OCI-LY7 (cell line): ENCODE data around the gene LYRM4. TPM values are rescaled to one million over a fixed set of nuclear protein-coding genes. Genes with fewer than 3 reads are reported as not detected.

Experiments used
- BruUV-seq: library from RNA; stranded (reverse); fragments of 400-500 nt; replicated peaks from 2 replicates; lab custom pipeline; 2021; lab: Mats Ljungman, UMichigan
- CTCF ChIA-PET: fragments of 300-600 bp; sonication (Branson Sonifier 250); formaldehyde crosslinking; loops from one replicate; lab custom pipeline; 2022; ENCODE audit warnings: antibody characterized with exemption; ENCODE audit not compliant: unreplicated experiment; lab: Charles Lee
- POLR2A ChIA-PET: fragments of 300-600 bp; sonication (Branson Sonifier 250); formaldehyde crosslinking; loops from one replicate; lab custom pipeline; 2022; ENCODE audit warnings: antibody characterized with exemption; lab: Charles Lee
- DNase-seq: peaks from one replicate; pipeline ENCODE4 v3.0.0-alpha.2; 2015; ENCODE audit warnings: low spot score
- H2AFZ ChIP-seq: fragments of 200-600 bp; sonication (generic), shearing (Covaris generic); 2 replicates; pipeline ENCODE4 v1.6.1; 2014; ENCODE audit warnings: mild to moderate bottlenecking, antibody characterized with exemption, low read length, moderate library complexity
- H3K27ac ChIP-seq: fragments of 200-600 bp; sonication (generic); 2 replicates; pipeline ENCODE4 v1.5.1; 2014; ENCODE audit warnings: mixed run types, low read depth, mild to moderate bottlenecking, moderate library complexity, low read length, inconsistent platforms; ENCODE audit not compliant: poor library complexity, severe bottlenecking
- H3K36me3 ChIP-seq: fragments of 200-600 bp; sonication (generic); 2 replicates; pipeline ENCODE4 v1.6.1; 2014; ENCODE audit warnings: mild to moderate bottlenecking, antibody characterized with exemption, low read length, moderate library complexity, mixed read lengths; ENCODE audit not compliant: insufficient read depth
- H3K4me1 ChIP-seq: fragments of 200-600 bp; sonication (generic); 2 replicates; pipeline ENCODE4 v1.5.1; 2014; ENCODE audit warnings: mild to moderate bottlenecking, low read length; ENCODE audit not compliant: insufficient read depth, poor library complexity, severe bottlenecking
- H3K4me2 ChIP-seq: fragments of 200-600 bp; sonication (generic); 2 replicates; pipeline ENCODE4 v1.6.1; 2014; ENCODE audit warnings: mild to moderate bottlenecking, low read length
- H3K4me3 ChIP-seq: fragments of 200-600 bp; sonication (generic); 2 replicates; pipeline ENCODE4 v1.5.1; 2014; ENCODE audit warnings: mild to moderate bottlenecking, low read depth, low read length; ENCODE audit not compliant: poor library complexity, severe bottlenecking
- H3K79me2 ChIP-seq: fragments of 200-600 bp; sonication (generic); 2 replicates; pipeline ENCODE4 v1.6.1; 2016; ENCODE audit warnings: low read depth, mild to moderate bottlenecking, low read length, moderate library complexity, mixed read lengths; ENCODE audit not compliant: insufficient read depth
- H3K9me2 ChIP-seq: fragments of 200-600 bp; sonication (generic); 2 replicates; pipeline ENCODE4 v1.6.1; 2016; ENCODE audit warnings: mild to moderate bottlenecking, low read length, mixed read lengths; ENCODE audit not compliant: insufficient read depth
- H3K9me3 ChIP-seq: fragments of 200-600 bp; sonication (generic); 2 replicates; pipeline ENCODE4 v1.6.1; 2014; ENCODE audit warnings: mild to moderate bottlenecking, mixed run types, low read length, mixed read lengths
- H4K20me1 ChIP-seq: fragments of 200-600 bp; sonication (generic); 2 replicates; pipeline ENCODE4 v1.6.1; 2014; ENCODE audit warnings: mild to moderate bottlenecking, antibody characterized with exemption, low read length, moderate library complexity, mixed read lengths; ENCODE audit not compliant: insufficient read depth
- EZH2phosphoT487 ChIP-seq: fragments of 200-600 bp; sonication (generic); IDR thresholded peaks from 2 replicates; pipeline ENCODE4 v1.6.1; 2018; ENCODE audit warnings: low read depth, borderline replicate concordance, mild to moderate bottlenecking, mixed run types, antibody characterized with exemption, low read length, moderate library complexity, mixed read lengths
- intact Hi-C: fragments of 100-400 bp; cut with micrococcal nuclease; formaldehyde crosslinking; loops from one replicate; pipeline ENCODE4 v1.10.0; 2022; ENCODE audit not compliant: unreplicated experiment
- total RNA-seq, 2 experiments: library from RNA; depleted of rRNA in 1 of 2; stranded (reverse); fragments of >200 nt in 1 of 2; shearing (Covaris generic) in 1 of 2; gene quantifications; 2 replicates each; pipeline ENCODE4 v1.2.3, GENCODE V29; 2014 to 2022
- TF ChIP-seq, protein P1 (sequence below): fragments of 200-600 bp; sonication (generic); conservative IDR thresholded peaks from 2 replicates; pipeline ENCODE4 v1.5.1; 2014; ENCODE audit warnings: mild to moderate bottlenecking, antibody characterized with exemption, low read length, moderate library complexity, mixed read lengths

LYRM4 gene
- total RNA-seq, 2 experiments from 2014 or later = 19.6 to 34.3 TPM

DNA sequence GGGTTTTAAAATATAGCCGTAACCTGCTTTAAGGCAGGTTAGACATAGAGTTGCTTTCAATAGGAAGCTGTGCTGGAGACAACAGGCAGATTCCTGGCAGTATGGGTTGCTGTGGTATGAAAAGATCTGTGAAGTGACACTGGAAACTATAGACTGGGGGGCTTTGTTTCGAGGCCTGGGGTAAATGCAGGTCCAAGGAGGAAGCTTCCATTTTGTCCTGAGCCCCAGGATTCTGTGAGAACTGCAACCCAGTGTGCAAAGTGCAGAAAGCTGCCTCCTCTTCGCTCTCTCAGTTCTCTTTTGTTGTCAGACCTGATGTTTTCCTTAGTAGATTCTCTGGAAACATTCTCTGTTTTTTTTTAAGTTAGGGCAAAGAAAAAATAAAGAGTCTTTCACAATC lies 86.9 kb downstream of the LYRM4 start:
- Histone ChIP-seq H2AFZ (peak overlapping the region; percentile 72), H3K4me3 (peak overlapping the region; percentile 59), H3K4me2 (peak overlapping the region; percentile 76), H3K9me3 (no peaks in the 10 kb centered on the region), H3K79me2 (no peaks in the 10 kb centered on the region), H3K27ac (peak overlapping the region; percentile 89), H4K20me1 (no peaks in the 10 kb centered on the region), H3K36me3 (no peaks in the 10 kb centered on the region), H3K4me1 (peaks cover 39% of the 10 kb centered on the region), H3K9me2 (no peaks in the 10 kb centered on the region)
- ChIA-PET POLR2A (interaction anchor here (0.6 to 2.5 kb wide), 10 partner anchors 10 to 92 kb away, joined by 3 to 10 read pairs (median 3); partner anchors contain the start of genes FARS2 and LYRM4), CTCF (interaction anchor here (0.9 to 1.1 kb wide), 2 partner anchors 10 to 20 kb away, joined by 3 read pairs; no protein-coding TSS in a partner anchor)
- BruUV-seq = TSS peak; percentile 53
- TF ChIP-seq, protein P1, sequence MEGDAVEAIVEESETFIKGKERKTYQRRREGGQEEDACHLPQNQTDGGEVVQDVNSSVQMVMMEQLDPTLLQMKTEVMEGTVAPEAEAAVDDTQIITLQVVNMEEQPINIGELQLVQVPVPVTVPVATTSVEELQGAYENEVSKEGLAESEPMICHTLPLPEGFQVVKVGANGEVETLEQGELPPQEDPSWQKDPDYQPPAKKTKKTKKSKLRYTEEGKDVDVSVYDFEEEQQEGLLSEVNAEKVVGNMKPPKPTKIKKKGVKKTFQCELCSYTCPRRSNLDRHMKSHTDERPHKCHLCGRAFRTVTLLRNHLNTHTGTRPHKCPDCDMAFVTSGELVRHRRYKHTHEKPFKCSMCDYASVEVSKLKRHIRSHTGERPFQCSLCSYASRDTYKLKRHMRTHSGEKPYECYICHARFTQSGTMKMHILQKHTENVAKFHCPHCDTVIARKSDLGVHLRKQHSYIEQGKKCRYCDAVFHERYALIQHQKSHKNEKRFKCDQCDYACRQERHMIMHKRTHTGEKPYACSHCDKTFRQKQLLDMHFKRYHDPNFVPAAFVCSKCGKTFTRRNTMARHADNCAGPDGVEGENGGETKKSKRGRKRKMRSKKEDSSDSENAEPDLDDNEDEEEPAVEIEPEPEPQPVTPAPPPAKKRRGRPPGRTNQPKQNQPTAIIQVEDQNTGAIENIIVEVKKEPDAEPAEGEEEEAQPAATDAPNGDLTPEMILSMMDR = 0 out of 2 replicates have a peak, but pooled peaks have one; percentile 8
- no peak for TF ChIP-seq EZH2phosphoT487
- intact Hi-C loops = no loop called here
- DNase-seq = peak; percentile 37

DNA sequence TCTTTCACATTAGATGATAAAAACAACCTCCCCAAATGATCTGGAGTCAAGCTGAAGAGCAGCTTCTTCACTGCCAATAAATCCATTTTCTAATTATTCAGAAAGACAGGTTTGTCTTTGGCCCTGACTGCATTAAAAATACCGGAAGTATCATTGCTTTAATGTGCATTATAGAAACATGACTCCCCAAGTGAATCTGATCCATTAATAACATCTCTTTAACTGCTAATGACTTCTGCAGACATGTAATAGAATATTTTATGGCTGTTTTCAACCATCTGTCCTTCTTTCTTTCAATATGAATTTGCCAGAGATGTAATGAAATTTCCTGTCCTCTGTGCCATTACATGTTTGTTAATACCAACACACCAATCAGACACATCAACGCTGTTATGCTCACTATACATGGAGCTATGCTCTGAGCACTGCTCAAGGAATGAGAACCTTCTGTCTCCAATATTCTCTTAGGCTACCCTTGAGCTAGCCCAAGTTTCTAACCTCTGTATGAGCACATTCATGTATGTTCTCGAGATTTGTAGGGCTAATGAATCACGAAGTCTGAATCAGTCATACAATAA lies 87.8 kb downstream of the LYRM4 start:
- intact Hi-C loops = no loop called here
- TF ChIP-seq, protein P1 = no peak
- Histone ChIP-seq H3K27ac (peak overlapping the region; percentile 89), H3K9me2 (no peaks in the 10 kb centered on the region), H3K36me3 (no peaks in the 10 kb centered on the region), H3K4me1 (peaks cover 35% of the 10 kb centered on the region), H3K4me2 (peak overlapping the region; percentile 76), H3K4me3 (no peak overlapping the region), H4K20me1 (no peaks in the 10 kb centered on the region), H3K79me2 (no peaks in the 10 kb centered on the region), H2AFZ (peak overlapping the region; percentile 72), H3K9me3 (no peaks in the 10 kb centered on the region)
- no peak for DNase-seq
- ChIA-PET POLR2A (interaction anchor here (1.1 to 2.5 kb wide), 3 partner anchors 11 to 93 kb away, joined by 3 to 10 read pairs (median 3); no protein-coding TSS in a partner anchor), CTCF (interaction anchor here (0.9 kb wide), 1 partner anchor 10 kb away, joined by 3 read pairs; no protein-coding TSS in a partner anchor)
- BruUV-seq = no TSS peak

DNA sequence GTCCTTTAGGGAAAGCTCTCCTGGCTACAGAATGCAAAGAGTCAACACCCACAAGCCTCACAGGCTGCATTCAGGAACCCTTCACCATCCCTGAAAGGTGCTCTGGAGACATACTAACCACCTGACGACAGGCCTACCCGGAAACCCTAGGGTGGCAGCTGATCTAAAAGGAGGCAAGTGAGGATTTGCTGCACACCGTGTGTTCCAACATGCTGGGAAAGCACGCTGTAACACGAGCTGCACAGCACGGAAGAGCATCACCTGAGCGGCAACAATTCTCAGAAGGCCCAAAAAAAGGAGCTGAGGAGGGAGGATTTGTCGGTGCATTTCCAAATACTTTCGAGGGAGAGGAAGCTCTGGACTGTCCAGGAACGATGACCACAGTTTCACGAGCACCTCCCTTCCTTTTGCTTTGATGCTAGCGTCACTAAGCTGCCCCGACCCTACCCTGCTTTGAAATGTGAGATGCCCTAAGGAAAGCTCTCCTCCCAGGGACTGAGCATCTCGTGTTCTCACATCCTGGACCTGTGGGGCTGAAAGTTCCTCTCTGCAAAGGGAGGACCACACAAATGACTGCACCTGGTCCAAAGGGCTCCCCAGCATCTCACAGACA lies 88.6 kb downstream of the LYRM4 start:
- H4K20me1 ChIP-seq = no peaks in the 10 kb centered on the region
- H3K79me2 ChIP-seq = no peaks in the 10 kb centered on the region
- H3K9me3 ChIP-seq = no peaks in the 10 kb centered on the region
- H3K36me3 ChIP-seq = no peaks in the 10 kb centered on the region
- TF ChIP-seq EZH2phosphoT487 = no peak
- TF ChIP-seq, protein P1 = no peak
- H3K27ac ChIP-seq = no peak overlapping the region
- peaks cover 33% of the 10 kb centered on the region for H3K4me1 ChIP-seq
- H2AFZ ChIP-seq = no peak overlapping the region
- BruUV-seq = no TSS peak
- H3K9me2 ChIP-seq = no peaks in the 10 kb centered on the region
- DNase-seq = no peak
- ChIA-PET POLR2A (no interaction called here), CTCF (interaction anchor here (0.9 kb wide), 1 partner anchor 11 kb away, joined by 3 read pairs; no protein-coding TSS in a partner anchor)
- intact Hi-C loops = no loop called here
- H3K4me2 ChIP-seq = 0 out of 2 replicates have a peak overlapping the region, but pooled peaks have one; percentile 76
- no peak overlapping the region for H3K4me3 ChIP-seq
